ENCODE measurements around the gene KRT71. TPM values are rescaled to one million over a fixed set of nuclear protein-coding genes. Genes with fewer than 3 reads are reported as not detected.
"Not testable (repeated sequence)": the region's sequence is repeated elsewhere in the genome, so short reads cannot be mapped to it uniquely, and the experiment has no call there.

KRT71 gene
- not detected for polyA plus RNA-seq (ENCODE audit: low read depth in 6 of 6)

GRCh38 chr12:52552681-52553195, at the start of gene KRT71:
Gene KRT71 (minus strand): TSS chr12:52553145. CDS start chr12:52553077, 68 bp downstream.
- Mint-ChIP-seq H3K4me1 (no peaks in the 10 kb centered on the region), H3K27me3 (peaks cover 9 to 34% (median 20%) of the 10 kb centered on the region in 3 donors), H3K9me3 (no peaks in the 10 kb centered on the region), H3K27ac (no peak within 1 kb of the TSS), H3K36me3 (no peaks in the 10 kb centered on the region), H3K4me3 (no peak within 1 kb of the TSS)
- DNase-seq, result no peak
- ATAC-seq (ENCODE audit: low read depth in 2 of 2), result no peak

GRCh38 chr12:52602552-52602951, 49.6 kb upstream of the KRT71 start:
- no peak for DNase-seq
- no peak overlapping the region for H3K4me3 Mint-ChIP-seq
- H3K27me3 Mint-ChIP-seq, result peaks cover 46 to 58% (median 55%) of the 10 kb centered on the region in 3 donors
- H3K36me3 Mint-ChIP-seq, result no peaks in the 10 kb centered on the region
- H3K27ac Mint-ChIP-seq, result no peak overlapping the region
- H3K4me1 Mint-ChIP-seq, result no peaks in the 10 kb centered on the region
- no peak for ATAC-seq (ENCODE audit: low read depth in 2 of 2)
- H3K9me3 Mint-ChIP-seq, result peaks cover 0 to 4% (median 0%) of the 10 kb centered on the region in 7 donors

- ATAC-seq (ENCODE audit: low read depth in 2 of 2), result no peak
- H3K4me3 Mint-ChIP-seq, result no peak overlapping the region
- H3K36me3 Mint-ChIP-seq, result no peaks in the 10 kb centered on the region
- no peak overlapping the region for H3K27ac Mint-ChIP-seq
- no peak for DNase-seq
- H3K27me3 Mint-ChIP-seq, result peaks cover 50 to 53% (median 51%) of the 10 kb centered on the region in 3 donors
- no peaks in the 10 kb centered on the region for H3K4me1 Mint-ChIP-seq
- peaks cover 0 to 4% (median 0%) of the 10 kb centered on the region in 7 donors for H3K9me3 Mint-ChIP-seq
Observed at GRCh38 chr12:52601671-52602070, 48.7 kb upstream of the KRT71 start.

- ATAC-seq (ENCODE audit: low read depth in 2 of 2) (no peak), DNase-seq (no peak)
- H3K4me3 Mint-ChIP-seq, result no peak within 1 kb of the TSS
- H3K36me3 Mint-ChIP-seq, result no peaks in the 10 kb centered on the region
- peaks cover 0 to 4% (median 0%) of the 10 kb centered on the region in 7 donors for H3K9me3 Mint-ChIP-seq
- H3K4me1 Mint-ChIP-seq, result no peaks in the 10 kb centered on the region
- peaks cover 50 to 53% (median 50%) of the 10 kb centered on the region in 3 donors for H3K27me3 Mint-ChIP-seq
- H3K27ac Mint-ChIP-seq, result no peak within 1 kb of the TSS
Observed at GRCh38 chr12:52600941-52601481, 48.1 kb upstream of the KRT71 start, which contains the start of gene KRT72. Gene KRT72 (minus strand): TSS chr12:52601463. CDS start chr12:52601452, 11 bp downstream.

GRCh38 chr12:52600475-52600874, 47.5 kb upstream of the KRT71 start:
- Mint-ChIP-seq H3K27me3 (peaks cover 49 to 53% (median 50%) of the 10 kb centered on the region in 3 donors), H3K4me1 (no peaks in the 10 kb centered on the region), H3K4me3 (no peak overlapping the region), H3K27ac (no peak overlapping the region), H3K9me3 (peaks cover 0 to 4% (median 0%) of the 10 kb centered on the region in 7 donors), H3K36me3 (no peaks in the 10 kb centered on the region)
- ATAC-seq (ENCODE audit: low read depth in 2 of 2) (no peak), DNase-seq (no peak)

- H3K36me3 Mint-ChIP-seq, result no peaks in the 10 kb centered on the region
- no peak overlapping the region for H3K4me3 Mint-ChIP-seq
- H3K27me3 Mint-ChIP-seq, result peaks cover 49 to 53% (median 50%) of the 10 kb centered on the region in 3 donors
- peaks cover 0 to 4% (median 0%) of the 10 kb centered on the region in 7 donors for H3K9me3 Mint-ChIP-seq
- H3K27ac Mint-ChIP-seq, result no peak overlapping the region
- DNase-seq (no peak), ATAC-seq (ENCODE audit: low read depth in 2 of 2) (no peak)
- no peaks in the 10 kb centered on the region for H3K4me1 Mint-ChIP-seq
Observed at GRCh38 chr12:52600071-52600470, 47.1 kb upstream of the KRT71 start.

- ATAC-seq (ENCODE audit: low read depth in 2 of 2) (no peak), DNase-seq (no peak)
- H3K4me3 Mint-ChIP-seq, result no peak overlapping the region
- no peaks in the 10 kb centered on the region for H3K36me3 Mint-ChIP-seq
- peaks cover 49 to 57% (median 50%) of the 10 kb centered on the region in 3 donors for H3K27me3 Mint-ChIP-seq
- H3K27ac Mint-ChIP-seq, result peak overlapping the region in 1 of 6 donors; percentile 2
- no peaks in the 10 kb centered on the region for H3K4me1 Mint-ChIP-seq
- peaks cover 0 to 6% (median 0%) of the 10 kb centered on the region in 7 donors for H3K9me3 Mint-ChIP-seq
Observed at GRCh38 chr12:52598966-52599365, 46.0 kb upstream of the KRT71 start.

- H3K36me3 Mint-ChIP-seq; H3K27ac Mint-ChIP-seq; H3K4me3 Mint-ChIP-seq; H3K9me3 Mint-ChIP-seq; H3K4me1 Mint-ChIP-seq; DNase-seq; ATAC-seq (ENCODE audit: low read depth in 2 of 2): not testable (repeated sequence)
- peaks cover 24 to 48% (median 30%) of the 10 kb centered on the region in 3 donors for H3K27me3 Mint-ChIP-seq
Observed at GRCh38 chr12:52594237-52594636, 41.3 kb upstream of the KRT71 start.

- no peak for ATAC-seq (ENCODE audit: low read depth in 2 of 2)
- peaks cover 0 to 4% (median 0%) of the 10 kb centered on the region in 7 donors for H3K9me3 Mint-ChIP-seq
- no peaks in the 10 kb centered on the region for H3K36me3 Mint-ChIP-seq
- H3K27ac Mint-ChIP-seq, result no peak overlapping the region
- H3K27me3 Mint-ChIP-seq, result peaks cover 12 to 43% (median 14%) of the 10 kb centered on the region in 3 donors
- no peak overlapping the region for H3K4me3 Mint-ChIP-seq
- DNase-seq, result no peak
- H3K4me1 Mint-ChIP-seq, result no peaks in the 10 kb centered on the region
Observed at GRCh38 chr12:52591521-52591920, 38.6 kb upstream of the KRT71 start.

GRCh38 chr12:52590021-52590420, 37.1 kb upstream of the KRT71 start:
- Mint-ChIP-seq H3K4me3 (no peak overlapping the region), H3K36me3 (no peaks in the 10 kb centered on the region), H3K4me1 (peaks cover 0 to 1% (median 0%) of the 10 kb centered on the region in 3 donors), H3K9me3 (peaks cover 0 to 4% (median 0%) of the 10 kb centered on the region in 7 donors), H3K27ac (no peak overlapping the region), H3K27me3 (peaks cover 8 to 43% (median 14%) of the 10 kb centered on the region in 3 donors)
- DNase-seq, result no peak
- no peak for ATAC-seq (ENCODE audit: low read depth in 2 of 2)

GRCh38 chr12:52587563-52587962, 34.6 kb upstream of the KRT71 start:
- Mint-ChIP-seq H3K4me3 (no peak overlapping the region), H3K4me1 (peaks cover 0 to 4% (median 0%) of the 10 kb centered on the region in 3 donors), H3K27ac (no peak overlapping the region), H3K36me3 (no peaks in the 10 kb centered on the region), H3K27me3 (peaks cover 8 to 34% (median 8%) of the 10 kb centered on the region in 3 donors), H3K9me3 (no peaks in the 10 kb centered on the region)
- DNase-seq, result no peak
- no peak for ATAC-seq (ENCODE audit: low read depth in 2 of 2)

- Mint-ChIP-seq H3K27me3 (peaks cover 4 to 36% (median 11%) of the 10 kb centered on the region in 3 donors), H3K4me1 (peaks cover 0 to 4% (median 0%) of the 10 kb centered on the region in 3 donors), H3K27ac (no peak overlapping the region), H3K4me3 (no peak overlapping the region), H3K9me3 (no peaks in the 10 kb centered on the region), H3K36me3 (no peaks in the 10 kb centered on the region)
- DNase-seq (no peak), ATAC-seq (ENCODE audit: low read depth in 2 of 2) (no peak)
Observed at GRCh38 chr12:52585946-52586345, 33.0 kb upstream of the KRT71 start.

- Mint-ChIP-seq H3K4me1 (peaks cover 0 to 4% (median 0%) of the 10 kb centered on the region in 3 donors), H3K36me3 (no peaks in the 10 kb centered on the region), H3K27ac (no peak overlapping the region), H3K27me3 (peaks cover 0 to 36% (median 16%) of the 10 kb centered on the region in 3 donors), H3K9me3 (no peaks in the 10 kb centered on the region), H3K4me3 (no peak overlapping the region)
- no peak for DNase-seq
- no peak for ATAC-seq (ENCODE audit: low read depth in 2 of 2)
Observed at GRCh38 chr12:52585066-52585465, 32.1 kb upstream of the KRT71 start.

- no peak overlapping the region for H3K4me3 Mint-ChIP-seq
- H3K27ac Mint-ChIP-seq, result no peak overlapping the region
- peaks cover 0 to 41% (median 21%) of the 10 kb centered on the region in 3 donors for H3K27me3 Mint-ChIP-seq
- H3K9me3 Mint-ChIP-seq, result no peaks in the 10 kb centered on the region
- H3K36me3 Mint-ChIP-seq, result no peaks in the 10 kb centered on the region
- no peak for ATAC-seq (ENCODE audit: low read depth in 2 of 2)
- DNase-seq, result no peak
- H3K4me1 Mint-ChIP-seq, result peaks cover 0 to 4% (median 0%) of the 10 kb centered on the region in 3 donors
Observed at GRCh38 chr12:52584156-52584682, 31.3 kb upstream of the KRT71 start.
